GM21529 (cell line): ENCODE data around the gene FBXO10.
A peak's percentile ranks its signal among the peaks of the same experiment; 100 is the strongest.
"Not testable (repeated sequence)": the region's sequence is repeated elsewhere in the genome, so short reads cannot be mapped to it uniquely, and the experiment has no call there.

ENCODE experiments used
- ATAC-seq: cut with Tn5 transposase; IDR thresholded peaks from one replicate; pipeline ENCODE4 v1.9.1; 2021; ENCODE audit not compliant: unreplicated experiment

The FBXO10 gene

DNA sequence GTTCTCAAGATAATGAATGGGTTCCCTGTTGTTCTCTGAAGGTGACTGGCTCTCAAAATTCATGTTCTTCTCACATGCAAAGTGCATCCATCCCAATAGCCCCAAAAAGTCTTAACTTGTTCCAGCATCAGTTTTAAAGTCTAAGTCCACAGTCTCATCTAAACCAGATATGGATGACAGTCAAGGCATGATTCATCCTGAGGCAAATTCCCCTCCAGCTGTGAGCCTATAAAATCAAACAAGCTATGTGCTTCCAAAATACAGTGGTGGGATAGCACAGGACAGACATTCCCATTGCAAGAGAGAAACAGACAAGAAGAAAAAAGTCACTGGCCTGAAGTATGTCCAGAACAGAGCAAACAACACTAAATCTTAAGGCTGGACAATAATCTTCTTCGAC, 25.4 kb downstream of the FBXO10 start:
- no peak for ATAC-seq

DNA sequence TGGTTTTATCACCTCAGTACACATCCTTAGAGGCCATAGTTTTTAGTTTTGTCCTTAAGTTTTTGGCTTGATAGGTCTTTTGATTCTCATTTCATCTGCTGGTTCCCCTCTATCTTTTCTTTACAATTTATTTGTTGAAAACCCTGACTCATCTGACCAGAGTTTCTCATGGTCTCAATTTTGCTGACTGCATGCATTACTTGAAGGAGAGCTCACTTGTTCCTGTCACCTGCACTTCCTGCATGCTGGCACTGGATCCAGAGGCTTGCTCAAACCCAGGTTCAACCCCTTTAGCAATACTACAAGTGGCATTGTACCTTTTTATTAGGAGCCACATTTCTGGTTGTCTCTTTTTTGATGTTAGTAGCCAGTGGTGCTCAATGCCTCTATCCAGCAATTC, 26.7 kb downstream of the FBXO10 start:
- ATAC-seq, result no peak

DNA sequence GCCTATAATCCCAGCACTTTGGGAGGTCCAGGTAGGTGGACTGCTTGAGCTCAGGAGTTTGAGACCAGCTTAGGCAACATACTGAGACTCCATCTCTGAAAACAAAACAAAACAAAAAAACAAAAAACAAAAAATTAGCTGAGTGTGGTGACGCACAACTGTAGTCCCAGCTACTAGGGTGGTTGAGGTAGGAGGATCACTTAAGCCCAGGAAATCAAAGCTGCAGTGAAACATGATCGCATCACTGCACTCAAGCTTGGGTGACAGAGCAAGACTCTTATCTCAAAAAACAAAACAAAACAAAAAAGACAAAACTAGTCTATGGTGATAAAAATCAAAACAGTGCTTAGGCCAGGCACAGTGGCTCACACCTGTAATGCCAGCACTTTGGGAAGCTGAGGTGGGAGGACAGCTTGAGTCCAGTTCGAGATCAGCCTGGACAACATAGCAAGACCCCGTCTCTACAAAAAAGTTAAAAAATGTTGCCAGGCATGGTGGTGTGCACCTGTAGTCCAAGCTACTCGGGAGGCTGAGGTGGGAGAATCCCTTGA, 28.8 kb downstream of the FBXO10 start:
- ATAC-seq, result no peak

DNA sequence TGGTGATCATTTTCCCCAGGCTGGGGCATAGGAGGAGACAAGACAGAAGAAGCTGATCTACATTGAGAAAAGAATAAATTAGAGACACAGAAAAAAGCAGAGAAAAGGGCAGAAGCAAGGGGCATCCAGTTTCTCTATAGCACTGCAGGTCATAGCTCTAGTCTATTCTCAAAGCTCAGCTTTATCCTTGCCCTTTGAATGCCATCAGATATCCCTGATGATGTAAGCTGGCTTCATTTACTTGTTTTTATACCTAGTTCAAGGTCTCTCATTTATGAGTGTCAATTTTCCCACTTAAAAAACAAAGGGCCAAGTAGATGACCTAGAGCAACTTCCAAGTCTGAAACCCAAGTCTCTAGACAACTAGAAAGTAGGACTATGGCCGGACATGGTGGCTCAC, 32.7 kb downstream of the FBXO10 start:
- no peak for ATAC-seq

DNA sequence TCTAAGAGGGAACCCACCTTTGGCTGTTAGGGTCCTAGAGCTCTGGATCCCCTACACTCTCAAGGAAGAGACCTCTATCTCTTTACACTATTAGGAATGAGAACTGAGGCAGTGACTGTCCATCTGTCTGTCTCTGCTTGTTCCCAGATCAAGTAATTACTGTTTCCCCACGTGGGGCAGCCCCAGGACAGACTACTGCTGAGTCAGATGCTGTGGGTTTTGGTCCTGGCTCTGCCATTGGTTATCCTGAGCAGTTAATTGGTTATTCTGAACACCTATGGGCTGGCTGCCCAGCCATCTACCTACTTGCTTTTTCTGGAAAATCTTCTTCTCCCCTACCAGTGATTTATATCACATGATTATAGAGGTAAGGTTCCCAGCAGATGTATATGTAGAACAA, 33.3 kb downstream of the FBXO10 start:
- ATAC-seq, result no peak

DNA sequence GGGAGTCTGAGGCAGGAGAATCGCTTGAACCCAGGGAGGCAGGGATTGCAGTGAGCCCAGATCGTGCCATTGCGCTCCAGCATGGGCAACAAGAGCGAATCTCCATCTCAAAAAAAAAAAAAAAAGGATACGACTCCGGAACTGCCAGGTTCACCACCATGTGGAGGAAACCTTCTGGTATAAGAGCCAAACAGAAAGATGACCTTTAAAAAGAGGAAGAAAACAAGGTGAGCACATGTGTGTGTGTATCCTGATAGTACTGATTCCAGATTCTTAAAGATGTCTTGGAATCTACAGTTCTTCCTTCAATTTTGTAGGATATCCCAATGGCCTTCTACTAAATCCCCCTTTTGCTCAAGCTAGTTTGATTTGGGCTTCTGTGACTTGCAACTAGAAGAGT, 33.7 kb downstream of the FBXO10 start:
- no peak for ATAC-seq

DNA sequence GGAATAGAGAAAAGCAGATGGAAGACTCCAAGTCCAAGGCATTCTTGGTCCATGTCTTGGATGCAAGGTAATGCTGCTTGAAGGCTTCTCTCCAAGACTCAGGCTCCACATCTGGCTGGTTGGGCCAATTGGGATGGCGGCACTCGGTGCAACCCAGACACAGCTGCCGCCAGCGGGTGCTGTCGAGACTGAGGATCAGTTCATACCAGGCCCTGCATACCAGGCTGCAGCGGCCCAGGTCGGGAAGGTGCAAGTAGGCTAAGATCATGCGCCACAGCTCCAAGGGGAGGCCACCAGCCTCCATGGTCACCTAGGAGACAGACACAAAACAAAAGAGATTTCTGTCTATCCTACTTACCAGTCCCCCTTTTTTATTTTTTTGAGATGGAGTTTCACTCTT, 34.7 kb downstream of the FBXO10 start:
- ATAC-seq, result no peak

DNA sequence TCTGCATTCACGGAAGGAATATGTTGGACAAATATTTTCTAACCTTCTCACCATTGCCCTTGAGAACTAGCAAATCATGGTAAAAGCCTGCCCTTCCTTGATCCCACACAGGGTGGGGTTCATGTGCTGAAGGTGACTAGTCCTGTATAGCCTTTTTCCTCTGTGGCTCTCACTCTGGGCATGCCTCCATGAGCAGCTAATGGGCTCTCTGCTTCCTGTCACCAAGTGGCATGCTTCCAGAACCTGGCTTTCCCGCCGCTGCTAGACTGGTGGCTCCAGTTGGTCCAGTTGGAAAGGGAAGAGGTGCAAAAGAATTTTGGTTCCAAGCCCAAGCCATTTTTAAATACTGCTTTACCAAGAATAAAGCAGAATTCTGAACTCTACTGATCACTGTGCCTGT, 35.5 kb downstream of the FBXO10 start:
- no peak for ATAC-seq

DNA sequence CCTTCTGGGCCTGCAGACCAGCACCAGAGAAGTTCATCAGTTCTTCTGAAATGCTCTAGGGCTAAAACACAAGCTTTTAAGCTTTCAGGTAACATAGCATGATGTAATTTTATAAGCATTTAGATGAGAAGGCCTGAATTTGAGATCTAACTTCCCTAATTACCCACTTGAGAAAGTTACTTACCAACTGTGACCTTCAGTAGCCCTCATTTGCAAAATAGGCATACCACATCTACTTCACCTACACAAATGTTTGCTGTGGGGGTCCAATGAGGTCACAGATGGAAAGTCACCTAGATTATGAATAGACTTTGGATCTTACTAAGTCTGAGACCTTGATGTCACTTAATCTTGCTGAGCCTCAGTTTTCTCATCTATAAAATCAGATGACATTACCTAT, 36.5 kb downstream of the FBXO10 start:
- ATAC-seq, result no peak

DNA sequence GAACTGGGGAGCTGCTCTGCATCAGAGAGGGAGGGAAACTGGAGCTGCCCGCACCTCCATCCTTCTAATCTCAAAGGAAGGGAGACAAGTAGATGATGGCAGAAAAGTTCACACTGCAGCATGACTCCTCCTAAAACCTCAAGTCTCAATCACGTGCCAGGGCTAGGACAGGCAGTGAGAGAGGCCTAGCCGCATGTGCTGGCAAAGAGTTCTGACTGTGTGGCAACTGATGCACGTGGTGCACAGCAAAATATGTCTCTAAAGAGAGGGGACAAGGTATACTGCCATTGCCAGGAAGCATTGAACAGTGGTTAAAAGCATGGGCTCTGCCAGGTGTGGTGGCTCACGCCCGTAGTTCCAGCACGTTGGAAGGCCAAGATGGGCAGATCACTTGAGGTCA, 38.1 kb downstream of the FBXO10 start:
- ATAC-seq, result no peak

DNA sequence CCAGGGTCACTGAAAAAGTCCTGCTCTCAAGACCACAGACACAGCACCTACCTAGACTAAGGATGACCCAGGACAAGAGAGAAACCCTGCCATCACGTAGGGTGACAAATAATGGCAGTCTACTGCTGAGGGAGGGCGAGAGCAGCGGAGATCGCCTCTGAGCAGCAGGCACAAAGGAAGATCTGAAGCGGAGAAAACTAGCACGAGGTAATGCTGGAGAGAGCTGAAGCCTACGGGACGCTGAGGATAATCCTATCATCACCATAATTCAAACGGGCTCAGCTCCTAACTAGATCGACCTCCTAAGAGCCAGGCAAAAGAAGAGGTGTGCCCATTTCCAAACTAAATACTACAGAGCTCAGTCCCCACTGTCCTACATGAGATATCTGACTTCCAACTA, 41.3 kb downstream of the FBXO10 start:
- ATAC-seq, result no peak

DNA sequence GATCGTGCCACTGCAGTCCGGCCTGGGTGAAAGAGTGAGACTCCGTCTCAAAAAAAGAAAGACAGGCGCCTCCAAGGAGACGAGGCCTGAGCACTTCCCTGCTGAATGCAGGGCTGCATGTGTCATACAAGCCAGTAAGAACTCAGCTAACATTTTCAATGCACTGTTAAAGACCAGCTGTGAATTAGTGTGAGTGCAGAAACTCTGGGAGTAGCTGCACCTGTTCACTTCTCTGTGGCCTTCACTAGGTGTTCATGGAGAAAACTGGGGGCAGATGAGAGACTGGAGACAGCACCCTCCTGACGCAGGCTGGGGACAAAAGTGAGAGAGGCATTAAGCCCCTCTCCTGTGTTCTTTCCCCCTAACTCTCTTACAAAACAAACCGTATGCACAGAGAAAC, 41.8 kb downstream of the FBXO10 start:
- no peak for ATAC-seq

DNA sequence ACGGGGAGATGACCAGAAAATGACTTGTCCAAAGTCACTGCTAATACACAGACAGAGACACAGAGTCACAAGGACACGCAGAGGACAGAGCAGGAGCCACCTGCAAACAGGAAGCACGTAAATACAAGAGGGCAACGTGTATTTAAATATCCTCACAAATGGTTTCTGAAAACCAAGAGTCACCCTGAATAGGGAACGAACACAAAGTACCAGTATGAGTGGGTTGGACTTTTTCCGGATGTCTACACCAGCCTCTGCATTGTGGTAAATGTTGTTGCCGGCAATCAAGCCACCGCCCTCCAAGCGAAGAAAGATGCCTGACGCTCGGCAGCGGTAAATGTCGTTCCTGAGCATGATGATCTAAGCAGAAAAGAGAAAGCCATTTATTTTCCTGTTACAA, 44.5 kb downstream of the FBXO10 start:
- ATAC-seq, result peak; percentile 78

DNA sequence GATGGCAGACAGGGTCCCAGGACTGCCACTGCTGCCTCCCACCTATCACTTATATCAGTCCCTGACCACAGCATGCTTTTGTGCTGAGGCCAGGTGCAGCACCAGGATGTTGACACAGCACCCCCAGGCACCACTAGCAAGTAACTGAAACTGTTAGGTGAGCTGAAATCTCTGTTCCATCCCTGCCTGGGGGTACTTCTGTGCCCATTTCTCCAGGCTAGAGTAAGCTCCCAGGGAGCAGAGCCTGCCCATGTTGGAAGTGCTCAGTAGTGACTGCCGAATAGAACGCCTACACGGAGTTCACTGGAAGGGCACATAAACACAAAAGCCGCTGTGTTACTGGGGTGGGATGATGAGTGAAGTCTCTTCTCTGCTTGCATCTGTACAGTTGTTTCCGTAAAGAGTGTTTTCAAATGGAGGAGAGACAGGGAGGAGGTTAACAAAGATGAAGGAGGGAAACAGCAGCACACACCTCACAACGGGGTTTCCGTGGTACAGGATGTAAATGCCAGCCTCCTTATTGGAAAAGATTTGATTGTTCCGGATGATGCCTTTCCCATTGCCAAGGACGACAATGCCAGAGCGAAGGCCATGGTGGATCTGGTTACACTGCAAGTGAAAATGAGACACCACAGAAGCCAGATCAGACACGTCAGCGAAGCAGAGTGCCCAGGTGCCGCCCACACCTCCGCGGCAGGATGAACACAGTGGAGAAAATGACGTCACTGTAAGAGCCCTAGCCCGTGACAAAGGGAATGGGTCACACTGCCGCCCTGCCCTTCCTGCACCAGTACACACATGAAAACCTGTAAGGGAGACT, 47.3 kb downstream of the FBXO10 start:
- peak; percentile 59 for ATAC-seq

DNA sequence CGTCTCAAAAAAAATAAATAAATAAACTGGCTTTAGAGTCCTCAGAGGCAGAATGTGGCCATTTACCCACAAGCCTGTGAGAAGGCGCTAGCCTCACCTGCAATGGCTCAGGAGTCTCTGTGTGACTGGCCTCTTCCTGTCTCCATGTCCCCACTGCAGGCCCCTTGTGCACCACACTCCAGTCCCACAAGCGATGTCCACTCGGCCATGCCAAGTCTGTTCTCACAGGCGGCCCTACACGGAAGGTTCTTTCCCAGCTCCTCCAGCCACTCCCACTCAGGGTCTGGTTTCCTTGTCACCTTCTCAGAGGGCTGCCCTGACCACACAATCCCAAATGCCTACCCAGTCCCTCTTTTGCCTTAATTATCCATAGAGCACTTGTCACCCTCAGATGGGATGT, 52.3 kb downstream of the FBXO10 start:
- no peak for ATAC-seq

DNA sequence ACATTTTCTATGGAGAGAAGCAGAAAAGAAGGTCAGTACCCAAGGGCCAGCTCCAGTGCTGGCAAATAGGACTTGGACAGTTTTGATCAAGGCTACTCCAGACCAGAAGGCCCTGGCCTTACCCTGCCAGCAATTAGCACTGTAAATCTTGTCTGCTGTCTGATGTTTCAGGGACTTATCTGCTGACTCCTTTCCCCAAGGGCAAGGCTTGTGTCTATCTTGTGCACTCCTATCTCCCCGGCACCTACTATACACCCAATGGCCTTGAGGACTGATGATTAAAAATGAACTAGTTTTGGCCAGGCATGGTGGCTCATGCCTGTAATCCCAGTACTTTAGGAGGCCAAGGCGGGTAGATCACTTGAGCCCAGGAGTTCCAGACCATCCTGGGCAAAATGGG, 53.2 kb downstream of the FBXO10 start:
- ATAC-seq, result no peak

DNA sequence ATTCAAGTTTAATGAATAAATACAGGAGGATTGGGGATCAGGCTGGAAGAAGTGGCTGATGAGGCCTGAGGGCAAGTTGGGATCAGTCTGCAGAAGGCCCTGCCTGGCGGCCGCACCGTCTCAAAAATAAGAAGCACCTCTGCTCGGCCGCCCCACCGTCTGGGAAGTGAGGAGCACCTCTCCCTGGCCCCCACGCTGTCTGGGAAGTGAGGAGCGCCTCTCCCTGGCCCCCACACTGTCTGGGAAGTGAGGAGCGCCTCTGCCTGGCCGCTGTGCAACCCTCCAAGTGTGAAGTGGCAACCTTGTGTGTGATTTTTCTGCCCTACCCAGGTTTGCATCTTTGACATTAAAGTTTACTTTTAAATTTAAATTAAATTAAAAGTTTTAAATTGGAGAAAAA, 55.1 kb downstream of the FBXO10 start:
- ATAC-seq, result no peak

DNA sequence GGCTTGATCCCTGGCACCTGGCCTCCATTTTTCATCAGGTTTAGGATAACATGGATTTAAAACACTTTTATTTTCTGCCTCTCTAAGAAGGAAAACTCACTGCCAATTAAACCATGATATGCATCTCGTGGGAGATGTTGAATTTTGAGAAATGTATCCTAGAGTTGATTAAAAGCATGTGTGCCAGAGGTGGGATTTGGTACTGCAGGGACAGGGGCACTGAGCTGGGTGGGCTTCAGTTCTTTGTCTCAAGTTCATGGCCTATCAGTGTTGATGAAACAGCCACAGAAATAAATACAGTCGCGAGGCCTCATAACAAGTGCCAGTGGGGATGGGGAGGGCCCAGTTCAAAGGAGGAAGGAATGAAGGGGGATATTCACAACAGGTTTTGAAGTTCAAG, 55.5 kb downstream of the FBXO10 start:
- ATAC-seq, result no peak

DNA sequence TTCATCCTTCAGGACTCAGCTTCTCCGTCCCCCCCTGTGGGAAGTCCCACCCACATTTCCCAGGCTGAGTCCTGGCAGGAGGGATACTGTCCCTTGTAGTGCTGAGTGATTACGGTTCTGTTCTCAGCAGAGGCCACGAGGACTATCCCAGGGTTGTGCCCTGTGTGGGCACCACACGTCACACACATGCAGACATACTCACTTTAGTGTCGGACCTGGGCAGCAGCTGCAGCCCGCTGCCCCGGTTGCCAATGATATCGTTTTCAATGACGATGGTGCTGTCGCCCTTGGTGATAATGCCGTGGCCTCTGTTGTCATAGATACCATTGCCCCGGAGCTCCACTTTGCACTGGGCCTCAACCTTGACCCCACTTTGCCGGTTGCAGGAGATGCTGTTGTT, 58.3 kb downstream of the FBXO10 start:
- no peak for ATAC-seq

DNA sequence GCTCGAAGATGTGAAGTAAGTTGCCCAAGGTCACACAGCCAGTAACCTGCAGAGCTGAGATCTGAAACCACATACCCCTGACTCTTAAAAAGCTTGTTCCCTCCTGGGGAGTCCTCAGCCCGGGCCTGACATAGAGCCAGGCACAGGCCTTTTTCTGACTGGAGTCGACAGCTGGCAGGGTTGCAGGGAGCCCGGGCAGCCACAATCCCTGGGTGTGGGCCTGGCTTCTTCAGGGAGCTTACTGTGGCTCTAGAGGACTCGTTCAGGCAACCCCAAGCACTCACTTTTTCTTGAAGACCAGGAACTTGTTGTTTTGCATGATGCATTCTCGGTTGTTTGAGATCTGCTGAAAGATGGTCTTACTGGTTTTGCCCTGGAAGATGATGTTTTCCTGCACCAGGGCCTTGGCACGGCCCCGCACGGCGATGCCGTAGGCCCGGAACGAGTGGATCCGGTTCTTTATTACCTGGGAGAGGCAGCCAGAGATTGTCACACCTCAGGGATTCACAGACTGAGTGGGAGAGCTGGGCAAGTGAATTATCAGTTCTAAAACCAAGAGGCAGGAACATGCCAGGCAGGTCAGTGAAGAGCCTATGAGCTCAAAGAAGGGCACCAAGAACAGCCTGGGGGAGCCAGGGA, 60.4 kb downstream of the FBXO10 start:
- no peak for ATAC-seq

DNA sequence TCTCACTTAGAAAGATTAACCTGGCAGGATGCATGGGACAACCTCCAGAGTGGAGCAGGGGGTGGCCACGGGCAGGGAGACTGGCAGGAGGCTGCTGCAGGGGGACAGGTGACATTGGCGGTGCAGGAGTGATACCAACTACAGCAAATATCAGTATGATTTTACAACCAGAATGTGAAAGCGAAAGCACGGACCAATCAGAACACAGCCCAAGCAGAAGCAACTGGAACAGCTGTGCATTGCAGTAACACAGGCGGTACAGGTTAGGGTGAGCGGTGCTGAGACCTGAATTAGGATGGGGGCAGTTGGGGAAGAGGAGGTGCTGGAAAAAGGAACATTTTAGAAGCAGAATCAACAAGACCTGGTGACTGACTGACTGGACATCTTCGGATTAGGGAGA, 61.2 kb downstream of the FBXO10 start:
- ATAC-seq, result no peak

DNA sequence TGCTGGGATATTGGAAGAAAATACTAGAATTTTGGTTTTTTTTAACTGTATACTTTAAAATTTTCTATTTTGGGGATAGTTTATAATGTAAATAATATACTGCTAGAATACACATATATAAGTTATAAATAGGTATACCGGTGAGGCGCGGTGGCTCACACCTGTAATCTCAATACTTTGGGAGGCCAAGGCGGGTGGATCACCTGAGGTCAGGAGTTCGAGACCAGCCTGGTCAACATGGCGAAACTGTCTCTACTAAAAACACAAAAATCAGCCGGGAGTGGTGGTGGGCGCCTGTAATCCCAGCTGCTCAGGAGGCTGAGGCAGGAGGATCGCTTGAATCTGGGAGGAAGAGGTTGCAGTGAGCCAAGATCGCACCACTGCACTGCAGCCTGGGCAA, 61.8 kb downstream of the FBXO10 start:
- not testable (repeated sequence) for ATAC-seq

DNA sequence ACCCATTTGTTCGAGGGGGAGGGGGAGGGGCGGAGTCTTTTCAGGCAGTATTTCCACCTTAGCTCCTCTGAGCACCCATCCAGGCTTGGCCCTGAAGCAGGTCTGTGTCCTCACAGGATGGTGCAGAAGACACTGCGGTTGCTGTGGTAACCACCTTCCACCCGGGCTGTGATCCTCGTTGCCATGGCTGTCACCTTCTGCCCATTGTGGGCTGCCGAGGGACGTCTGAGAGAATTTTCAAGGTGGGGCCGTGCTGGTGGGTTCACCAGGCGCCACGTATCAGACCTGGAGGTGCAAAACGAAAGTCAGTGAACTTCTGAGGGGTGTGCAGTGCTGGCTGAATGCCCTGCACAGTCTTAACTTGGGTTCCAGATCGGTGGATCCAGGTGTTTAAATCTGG, 63.7 kb downstream of the FBXO10 start:
- ATAC-seq, result no peak
